GM10266 (cell line): ENCODE measurements around the gene MMP13.

Experiments used
- DNase-seq: peaks from one replicate; pipeline ENCODE4 v3.0.0; 2012; ENCODE audit errors: extremely low spot score
- TF ChIP-seq, protein P1 (sequence below): IDR thresholded peaks from 2 replicates; pipeline ENCODE4 v1.5.1; 2012; ENCODE audit warnings: mild to moderate bottlenecking, low read depth; ENCODE audit not compliant: control insufficient read depth, insufficient read depth; ENCODE audit errors: missing control alignments

The MMP13 gene

DNA sequence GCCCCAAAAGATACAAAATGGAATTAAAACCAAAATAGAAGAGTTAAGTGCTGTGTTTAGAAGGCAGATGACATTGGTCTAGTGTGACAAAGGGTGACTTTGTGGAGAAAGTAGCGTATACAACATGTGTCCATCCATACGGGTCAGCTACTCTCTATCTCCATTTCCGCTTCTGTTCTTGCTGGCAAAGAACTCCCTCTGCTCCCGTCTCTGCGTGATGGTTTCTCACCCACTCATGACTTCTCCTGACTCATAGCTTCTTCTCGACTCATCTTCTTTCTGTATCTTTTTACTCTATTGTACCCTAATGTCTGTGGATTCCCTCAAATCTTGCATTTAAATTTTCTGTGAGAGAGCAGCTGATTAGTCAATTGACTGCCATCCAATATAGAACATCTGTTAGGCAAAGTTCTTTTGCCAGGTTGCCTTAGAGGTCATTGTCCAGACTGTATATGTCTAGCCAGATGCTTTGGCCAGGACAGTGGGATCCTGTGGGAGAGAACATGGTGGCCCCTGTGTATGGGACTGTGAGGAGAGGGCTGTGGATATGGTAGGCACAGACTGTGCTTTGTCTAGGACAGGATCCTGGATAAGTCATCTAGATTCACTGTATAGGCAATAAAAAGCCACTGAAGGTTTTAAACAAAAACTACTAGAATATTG, 28.4 kb downstream of the MMP13 start:
- TF ChIP-seq, protein P1, sequence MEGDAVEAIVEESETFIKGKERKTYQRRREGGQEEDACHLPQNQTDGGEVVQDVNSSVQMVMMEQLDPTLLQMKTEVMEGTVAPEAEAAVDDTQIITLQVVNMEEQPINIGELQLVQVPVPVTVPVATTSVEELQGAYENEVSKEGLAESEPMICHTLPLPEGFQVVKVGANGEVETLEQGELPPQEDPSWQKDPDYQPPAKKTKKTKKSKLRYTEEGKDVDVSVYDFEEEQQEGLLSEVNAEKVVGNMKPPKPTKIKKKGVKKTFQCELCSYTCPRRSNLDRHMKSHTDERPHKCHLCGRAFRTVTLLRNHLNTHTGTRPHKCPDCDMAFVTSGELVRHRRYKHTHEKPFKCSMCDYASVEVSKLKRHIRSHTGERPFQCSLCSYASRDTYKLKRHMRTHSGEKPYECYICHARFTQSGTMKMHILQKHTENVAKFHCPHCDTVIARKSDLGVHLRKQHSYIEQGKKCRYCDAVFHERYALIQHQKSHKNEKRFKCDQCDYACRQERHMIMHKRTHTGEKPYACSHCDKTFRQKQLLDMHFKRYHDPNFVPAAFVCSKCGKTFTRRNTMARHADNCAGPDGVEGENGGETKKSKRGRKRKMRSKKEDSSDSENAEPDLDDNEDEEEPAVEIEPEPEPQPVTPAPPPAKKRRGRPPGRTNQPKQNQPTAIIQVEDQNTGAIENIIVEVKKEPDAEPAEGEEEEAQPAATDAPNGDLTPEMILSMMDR: no peak
- DNase-seq: no peak

DNA sequence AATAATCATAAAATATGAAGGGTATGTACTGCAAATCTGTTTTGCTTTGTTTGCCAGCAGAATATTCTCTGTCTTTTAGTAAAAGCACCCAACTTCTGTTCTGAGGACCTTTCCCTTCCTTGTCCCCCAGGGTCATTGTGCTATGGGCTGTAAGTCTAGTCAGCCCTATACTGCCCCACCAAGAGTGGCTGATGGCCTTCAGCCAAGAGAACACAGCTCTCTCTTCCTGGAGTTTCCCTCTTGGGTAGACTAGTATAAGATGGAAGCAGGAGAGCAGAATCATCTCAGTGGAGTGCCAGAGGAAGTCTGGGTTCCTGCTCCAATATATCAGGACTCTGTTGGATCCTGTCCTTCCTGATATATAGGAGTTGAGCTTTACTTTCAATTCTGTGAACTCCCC, 29.0 kb downstream of the MMP13 start:
- TF ChIP-seq, protein P1: no peak
- no peak for DNase-seq

GRCh38 chr11:102925988-102926387, 29.5 kb downstream of the MMP13 start:
- TF ChIP-seq, protein P1: no peak
- DNase-seq: no peak

- TF ChIP-seq, protein P1: no peak
- DNase-seq: no peak
Observed at GRCh38 chr11:102924851-102925380, 30.6 kb downstream of the MMP13 start.

DNA sequence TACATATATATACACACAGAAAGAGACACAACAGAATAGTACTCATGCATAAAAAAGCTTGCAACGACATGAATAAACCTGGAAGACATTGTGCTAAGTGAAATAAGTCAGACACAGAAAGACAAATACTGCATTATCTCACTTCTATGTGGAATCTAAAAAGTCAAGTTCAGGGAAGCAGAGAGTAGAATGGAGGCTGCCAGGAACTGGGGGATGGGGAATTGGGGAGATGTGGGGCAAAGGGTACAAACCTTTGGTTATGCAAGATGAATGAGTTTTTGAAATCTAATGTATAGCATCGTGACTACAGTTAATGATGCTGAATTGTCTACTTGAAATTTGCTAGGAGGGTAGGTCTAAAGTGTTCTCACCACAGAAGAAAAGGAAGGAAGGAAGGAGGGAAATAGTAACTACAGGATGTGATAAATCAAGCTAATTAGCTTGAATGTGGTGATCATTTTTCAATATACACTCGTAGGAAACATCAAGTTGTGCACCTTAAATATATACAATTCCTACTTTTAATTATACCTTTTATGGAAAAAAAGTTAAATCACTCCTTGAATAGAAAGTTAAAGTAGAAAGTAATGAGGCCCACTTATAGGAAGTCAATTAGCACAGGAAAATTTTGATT, 33.8 kb downstream of the MMP13 start:
- TF ChIP-seq, protein P1: no peak

DNA sequence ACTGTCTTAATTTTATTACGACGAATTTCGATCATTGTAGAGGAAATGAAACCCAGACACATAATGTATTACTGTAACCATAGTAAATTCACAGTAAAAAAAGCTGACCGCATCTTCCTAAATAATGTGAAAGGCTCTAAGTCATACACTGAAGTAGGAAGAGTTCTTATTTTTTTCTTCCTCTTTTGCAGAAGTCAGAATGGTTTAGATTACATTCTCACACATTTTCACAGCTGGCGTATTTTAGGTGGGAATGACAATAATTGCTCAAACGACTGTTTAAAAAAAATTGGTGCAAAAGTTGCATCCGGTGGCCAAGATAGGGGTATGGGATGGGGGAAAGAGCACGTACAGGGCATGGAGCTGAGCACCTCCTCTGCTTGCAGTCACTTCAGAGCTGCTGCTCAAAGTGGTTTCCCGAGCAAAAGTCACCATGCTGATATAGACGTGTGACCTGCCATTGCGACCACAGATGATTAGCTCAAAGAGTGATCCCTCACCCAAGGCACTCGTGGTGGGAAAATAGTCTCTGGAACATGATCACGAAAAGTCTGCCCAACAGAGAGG, 35.3 kb downstream of the MMP13 start:
- DNase-seq: no peak
- TF ChIP-seq, protein P1: no peak

More for the DNA sequence above, 33.8 kb downstream of the MMP13 start:
- DNase-seq: no peak

DNA sequence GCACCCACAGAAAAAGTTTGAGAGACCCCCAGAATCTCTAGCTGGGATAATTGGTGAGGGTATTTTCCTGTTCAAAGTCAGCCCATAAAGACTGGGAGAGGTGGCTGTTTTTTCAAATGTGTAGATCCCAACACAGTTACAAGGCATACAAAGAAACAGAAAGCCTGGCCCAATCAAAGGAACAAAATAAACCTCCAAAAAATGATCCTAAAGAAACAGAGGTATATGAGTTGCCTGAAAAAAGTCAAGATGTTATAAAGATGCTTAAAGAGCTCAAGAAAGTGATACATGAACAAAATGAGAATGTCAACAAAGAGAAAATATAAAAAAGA, 40.5 kb downstream of the MMP13 start:
- no peak for DNase-seq
- TF ChIP-seq, protein P1: no peak
